ENCODE measurements around the gene MAP2K1.

GRCh38 chr15:66535056-66535455 lies 148.3 kb downstream of the MAP2K1 start:
- TF ChIP-seq MAFK (IDR thresholded peaks at IDR 0.05; ENCODE audit: low read depth, low read length): no peak
- TF ChIP-seq, protein P1, sequence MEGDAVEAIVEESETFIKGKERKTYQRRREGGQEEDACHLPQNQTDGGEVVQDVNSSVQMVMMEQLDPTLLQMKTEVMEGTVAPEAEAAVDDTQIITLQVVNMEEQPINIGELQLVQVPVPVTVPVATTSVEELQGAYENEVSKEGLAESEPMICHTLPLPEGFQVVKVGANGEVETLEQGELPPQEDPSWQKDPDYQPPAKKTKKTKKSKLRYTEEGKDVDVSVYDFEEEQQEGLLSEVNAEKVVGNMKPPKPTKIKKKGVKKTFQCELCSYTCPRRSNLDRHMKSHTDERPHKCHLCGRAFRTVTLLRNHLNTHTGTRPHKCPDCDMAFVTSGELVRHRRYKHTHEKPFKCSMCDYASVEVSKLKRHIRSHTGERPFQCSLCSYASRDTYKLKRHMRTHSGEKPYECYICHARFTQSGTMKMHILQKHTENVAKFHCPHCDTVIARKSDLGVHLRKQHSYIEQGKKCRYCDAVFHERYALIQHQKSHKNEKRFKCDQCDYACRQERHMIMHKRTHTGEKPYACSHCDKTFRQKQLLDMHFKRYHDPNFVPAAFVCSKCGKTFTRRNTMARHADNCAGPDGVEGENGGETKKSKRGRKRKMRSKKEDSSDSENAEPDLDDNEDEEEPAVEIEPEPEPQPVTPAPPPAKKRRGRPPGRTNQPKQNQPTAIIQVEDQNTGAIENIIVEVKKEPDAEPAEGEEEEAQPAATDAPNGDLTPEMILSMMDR (conservative IDR thresholded peaks at IDR 0.05; ENCODE audit: low read depth, low read length): no peak
- TF ChIP-seq RAD21 (IDR thresholded peaks at IDR 0.05; ENCODE audit: low read length): no peak
- no peak for TF ChIP-seq SMC3 (IDR thresholded peaks at IDR 0.05; ENCODE audit: low read depth, low read length)
- no peak for TF ChIP-seq POLR2A (IDR thresholded peaks at IDR 0.05; ENCODE audit: low read depth, low read length)
- TF ChIP-seq MXI1 (IDR thresholded peaks at IDR 0.05; ENCODE audit: borderline replicate concordance, low read depth, low read length): no peak
- TF ChIP-seq RFX5 (IDR thresholded peaks at IDR 0.05; ENCODE audit: low read depth, low read length): no peak
- TF ChIP-seq ELK1 (IDR thresholded peaks at IDR 0.05; ENCODE audit: borderline replicate concordance, low read depth, low read length): no peak
- no peak for TF ChIP-seq CEBPB (IDR thresholded peaks at IDR 0.05; ENCODE audit: low read depth, low read length)
- no peak for TF ChIP-seq CHD1 (IDR thresholded peaks at IDR 0.05; ENCODE audit: low read depth, low read length)
- TF ChIP-seq MAZ (IDR thresholded peaks at IDR 0.05; ENCODE audit: borderline replicate concordance, low read depth, low read length): no peak
- TF ChIP-seq BHLHE40 (IDR thresholded peaks at IDR 0.05; ENCODE audit: low read depth, low read length): no peak

Data from IMR-90 (cell line).